ENCODE data around the gene KDM4B.
"Not testable (repeated sequence)": the region's sequence is repeated elsewhere in the genome, so short reads cannot be mapped to it uniquely, and the experiment has no call there.

KDM4B gene

GRCh38 chr19:5153601-5154128 lies 184.8 kb downstream of the KDM4B start:
- H3K9ac ChIP-seq (ENCODE audit: low read depth, low read length), result no peak overlapping the region
- H3K36me3 ChIP-seq (ENCODE audit: control insufficient read depth, insufficient read depth, low read length), result peaks cover 2% of the 10 kb centered on the region
- no peak overlapping the region for H3K4me3 ChIP-seq (ENCODE audit: low read depth, low read length)
- H3K4me1 ChIP-seq (ENCODE audit: control insufficient read depth, insufficient read depth, low read length), result no peaks in the 10 kb centered on the region
- H3K9me3 ChIP-seq (ENCODE audit: control insufficient read depth, insufficient read depth, low read length), result no peaks in the 10 kb centered on the region
- no peaks in the 10 kb centered on the region for H3K27me3 ChIP-seq (ENCODE audit: control insufficient read depth, insufficient read depth, low read length)

- H3K9ac ChIP-seq (ENCODE audit: low read depth, low read length), result no peak overlapping the region
- H3K9me3 ChIP-seq (ENCODE audit: control insufficient read depth, insufficient read depth, low read length), result no peaks in the 10 kb centered on the region
- peaks cover 2% of the 10 kb centered on the region for H3K36me3 ChIP-seq (ENCODE audit: control insufficient read depth, insufficient read depth, low read length)
- H3K27me3 ChIP-seq (ENCODE audit: control insufficient read depth, insufficient read depth, low read length), result no peaks in the 10 kb centered on the region
- no peak overlapping the region for H3K4me3 ChIP-seq (ENCODE audit: low read depth, low read length)
- no peaks in the 10 kb centered on the region for H3K4me1 ChIP-seq (ENCODE audit: control insufficient read depth, insufficient read depth, low read length)
These were observed 185.4 kb downstream of the KDM4B start for GRCh38 chr19:5154129-5154798.

- no peaks in the 10 kb centered on the region for H3K27me3 ChIP-seq (ENCODE audit: control insufficient read depth, insufficient read depth, low read length)
- H3K9ac ChIP-seq (ENCODE audit: low read depth, low read length), result no peak overlapping the region
- H3K36me3 ChIP-seq (ENCODE audit: control insufficient read depth, insufficient read depth, low read length), result peaks cover 2% of the 10 kb centered on the region
- no peak overlapping the region for H3K4me3 ChIP-seq (ENCODE audit: low read depth, low read length)
- no peaks in the 10 kb centered on the region for H3K9me3 ChIP-seq (ENCODE audit: control insufficient read depth, insufficient read depth, low read length)
- no peaks in the 10 kb centered on the region for H3K4me1 ChIP-seq (ENCODE audit: control insufficient read depth, insufficient read depth, low read length)
These were observed 186.0 kb downstream of the KDM4B start for GRCh38 chr19:5154799-5155426.

GRCh38 chr19:5155586-5156210 lies 186.8 kb downstream of the KDM4B start:
- H3K27me3 ChIP-seq (ENCODE audit: control insufficient read depth, insufficient read depth, low read length), result no peaks in the 10 kb centered on the region
- H3K4me1 ChIP-seq (ENCODE audit: control insufficient read depth, insufficient read depth, low read length), result no peaks in the 10 kb centered on the region
- no peaks in the 10 kb centered on the region for H3K9me3 ChIP-seq (ENCODE audit: control insufficient read depth, insufficient read depth, low read length)
- H3K9ac ChIP-seq (ENCODE audit: low read depth, low read length), result no peak overlapping the region
- no peak overlapping the region for H3K4me3 ChIP-seq (ENCODE audit: low read depth, low read length)
- H3K36me3 ChIP-seq (ENCODE audit: control insufficient read depth, insufficient read depth, low read length), result peaks cover 2% of the 10 kb centered on the region

- Histone ChIP-seq H3K27me3 (ENCODE audit: control insufficient read depth, insufficient read depth, low read length) (no peaks in the 10 kb centered on the region), H3K9ac (ENCODE audit: low read depth, low read length) (no peak overlapping the region), H3K4me1 (ENCODE audit: control insufficient read depth, insufficient read depth, low read length) (no peaks in the 10 kb centered on the region), H3K36me3 (ENCODE audit: control insufficient read depth, insufficient read depth, low read length) (peaks cover 2% of the 10 kb centered on the region), H3K9me3 (ENCODE audit: control insufficient read depth, insufficient read depth, low read length) (no peaks in the 10 kb centered on the region), H3K4me3 (ENCODE audit: low read depth, low read length) (no peak overlapping the region)
These were observed 187.5 kb downstream of the KDM4B start for GRCh38 chr19:5156231-5156986.

- Histone ChIP-seq H3K27me3 (ENCODE audit: control insufficient read depth, insufficient read depth, low read length) (no peaks in the 10 kb centered on the region), H3K36me3 (ENCODE audit: control insufficient read depth, insufficient read depth, low read length) (peaks cover 2% of the 10 kb centered on the region), H3K4me1 (ENCODE audit: control insufficient read depth, insufficient read depth, low read length) (no peaks in the 10 kb centered on the region), H3K9ac (ENCODE audit: low read depth, low read length) (no peak overlapping the region), H3K9me3 (ENCODE audit: control insufficient read depth, insufficient read depth, low read length) (no peaks in the 10 kb centered on the region), H3K4me3 (ENCODE audit: low read depth, low read length) (no peak overlapping the region)
These were observed 188.3 kb downstream of the KDM4B start for GRCh38 chr19:5157186-5157585.

- not testable (repeated sequence) for H3K27me3 ChIP-seq (ENCODE audit: control insufficient read depth, insufficient read depth, low read length); H3K4me3 ChIP-seq (ENCODE audit: low read depth, low read length); H3K9me3 ChIP-seq (ENCODE audit: control insufficient read depth, insufficient read depth, low read length); H3K36me3 ChIP-seq (ENCODE audit: control insufficient read depth, insufficient read depth, low read length); H3K4me1 ChIP-seq (ENCODE audit: control insufficient read depth, insufficient read depth, low read length); H3K9ac ChIP-seq (ENCODE audit: low read depth, low read length)
These were observed 189.7 kb downstream of the KDM4B start for GRCh38 chr19:5158549-5159134.

- H3K4me3 ChIP-seq (ENCODE audit: low read depth, low read length), result not testable (repeated sequence)
These were observed 191.4 kb downstream of the KDM4B start for GRCh38 chr19:5160158-5160795.

GRCh38 chr19:5164845-5165696 lies 196.2 kb downstream of the KDM4B start:
- peaks cover 11% of the 10 kb centered on the region for H3K4me1 ChIP-seq (ENCODE audit: control insufficient read depth, insufficient read depth, low read length)
- not testable (repeated sequence) for H3K9ac ChIP-seq (ENCODE audit: low read depth, low read length); H3K27me3 ChIP-seq (ENCODE audit: control insufficient read depth, insufficient read depth, low read length); H3K9me3 ChIP-seq (ENCODE audit: control insufficient read depth, insufficient read depth, low read length); H3K36me3 ChIP-seq (ENCODE audit: control insufficient read depth, insufficient read depth, low read length)
- H3K4me3 ChIP-seq (ENCODE audit: low read depth, low read length), result peak overlapping the region; percentile 26

More at GRCh38 chr19:5160158-5160795, 191.4 kb downstream of the KDM4B start:
- H3K9ac ChIP-seq (ENCODE audit: low read depth, low read length); H3K9me3 ChIP-seq (ENCODE audit: control insufficient read depth, insufficient read depth, low read length); H3K27me3 ChIP-seq (ENCODE audit: control insufficient read depth, insufficient read depth, low read length); H3K36me3 ChIP-seq (ENCODE audit: control insufficient read depth, insufficient read depth, low read length): not testable (repeated sequence)
- H3K4me1 ChIP-seq (ENCODE audit: control insufficient read depth, insufficient read depth, low read length), result peaks cover 11% of the 10 kb centered on the region

- Histone ChIP-seq H3K9me3 (ENCODE audit: control insufficient read depth, insufficient read depth, low read length) (no peaks in the 10 kb centered on the region), H3K36me3 (ENCODE audit: control insufficient read depth, insufficient read depth, low read length) (no peaks in the 10 kb centered on the region), H3K4me1 (ENCODE audit: control insufficient read depth, insufficient read depth, low read length) (peaks cover 11% of the 10 kb centered on the region), H3K4me3 (ENCODE audit: low read depth, low read length) (no peak overlapping the region), H3K27me3 (ENCODE audit: control insufficient read depth, insufficient read depth, low read length) (no peaks in the 10 kb centered on the region), H3K9ac (ENCODE audit: low read depth, low read length) (no peak overlapping the region)
These were observed 196.7 kb downstream of the KDM4B start for GRCh38 chr19:5165697-5166019.
